Head of caudate nucleus (tissue), 42 donors: ENCODE data around the gene XCL2.
A peak's percentile ranks its signal among the peaks of the same experiment; 100 is the strongest.

ENCODE experiments used
- DNase-seq, 42 donors: peaks; one replicate each; pipeline versions ENCODE4 v3.0.0 to v3.0.0-alpha.2; 2020 to 2021; ENCODE audit warnings: mixed read lengths in 7 of 42
- intact Hi-C: fragments of 100-400 bp; cut with DNase I; formaldehyde crosslinking; loops from one replicate; pipeline ENCODE4 v1.15.0; 2022

XCL2 gene

DNA sequence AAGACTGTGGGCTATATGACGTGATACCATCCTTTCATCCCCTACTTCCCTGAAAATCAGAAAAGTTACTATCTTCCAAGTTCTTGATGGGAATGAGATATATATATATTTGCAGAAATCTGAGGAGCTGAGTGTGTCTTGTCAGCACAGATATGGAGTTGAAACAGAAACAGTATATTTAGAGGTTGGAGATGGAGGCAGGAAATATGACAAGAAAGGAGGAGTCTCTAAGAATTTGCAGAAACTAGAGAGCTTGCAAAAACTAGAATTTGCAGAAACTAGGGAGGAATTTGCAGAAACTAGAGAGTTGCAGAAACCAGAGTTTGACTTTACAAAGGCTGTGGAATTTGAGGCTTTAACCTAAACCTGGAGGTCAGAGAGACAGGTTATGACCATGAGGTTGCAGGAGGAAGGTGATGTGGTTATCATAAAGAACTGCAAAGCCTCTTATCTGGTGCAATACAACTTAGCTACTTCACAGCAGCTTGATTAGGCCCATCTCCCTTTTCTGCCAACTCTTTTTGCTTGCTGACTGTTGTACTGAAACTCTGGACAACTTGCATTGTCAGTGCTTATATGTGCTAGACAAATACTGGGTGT lies 22.3 kb downstream of the XCL2 start:
- DNase-seq: no peak
- intact Hi-C loops: no loop called here

GRCh38 chr1:168520832-168521231 lies 23.0 kb downstream of the XCL2 start:
- no peak for DNase-seq
- intact Hi-C loops: no loop called here

DNA sequence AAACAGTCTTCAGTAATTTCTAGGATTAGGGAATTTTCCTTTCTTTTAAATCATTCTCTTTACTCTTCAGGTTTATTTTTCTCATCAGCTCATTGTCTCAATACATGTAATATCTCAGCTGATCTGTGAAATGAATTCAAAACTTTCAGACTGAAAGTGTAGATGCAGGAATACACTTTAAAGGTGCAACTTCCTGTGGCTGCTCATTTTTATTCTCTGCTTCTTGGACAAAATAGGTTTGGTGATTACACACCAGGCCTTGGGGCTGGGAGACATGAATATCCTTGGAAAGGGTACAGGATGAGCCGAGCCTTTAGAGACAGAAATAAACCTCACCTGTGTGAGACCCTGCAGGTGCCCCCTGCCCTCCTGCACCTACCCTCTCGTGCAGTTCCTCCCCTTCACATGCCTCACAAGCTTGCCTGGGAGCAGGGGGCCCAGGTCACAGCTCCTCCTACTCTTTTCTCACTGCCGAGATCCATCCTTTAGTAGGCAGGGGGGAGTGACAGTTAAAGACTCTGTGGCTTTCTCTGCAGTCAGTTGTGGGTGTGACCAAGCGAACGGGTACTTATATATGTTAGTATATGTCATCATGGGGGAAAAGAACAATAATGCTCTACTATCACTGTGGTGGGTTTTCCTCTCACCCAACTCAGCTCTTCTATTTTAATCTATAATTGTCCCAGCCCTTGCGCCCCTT lies 23.6 kb downstream of the XCL2 start:
- no peak for DNase-seq
- intact Hi-C loops: no loop called here

DNA sequence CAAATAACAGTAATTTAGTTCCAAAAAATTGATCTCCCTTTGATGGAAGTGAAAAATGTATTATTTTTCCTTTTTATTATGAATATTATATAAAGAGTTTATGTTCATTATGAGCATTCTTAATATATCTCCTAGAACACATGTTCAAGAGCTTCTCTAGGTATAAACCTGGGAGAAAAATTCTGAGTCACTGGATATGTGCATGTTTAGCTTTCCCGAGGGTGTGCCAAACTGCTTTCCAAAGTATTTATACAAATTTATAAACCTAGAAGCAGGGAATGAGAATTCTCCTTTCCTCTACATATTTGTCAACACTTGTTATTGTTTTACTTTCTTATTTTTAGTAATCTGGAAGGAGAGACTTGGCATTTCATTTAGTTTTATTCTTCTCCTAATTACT lies 25.0 kb downstream of the XCL2 start:
- DNase-seq: no peak
- intact Hi-C loops: no loop called here

- DNase-seq: no peak
- intact Hi-C loops: no loop called here
Observed at GRCh38 chr1:168518201-168518689, 25.6 kb downstream of the XCL2 start.

DNA sequence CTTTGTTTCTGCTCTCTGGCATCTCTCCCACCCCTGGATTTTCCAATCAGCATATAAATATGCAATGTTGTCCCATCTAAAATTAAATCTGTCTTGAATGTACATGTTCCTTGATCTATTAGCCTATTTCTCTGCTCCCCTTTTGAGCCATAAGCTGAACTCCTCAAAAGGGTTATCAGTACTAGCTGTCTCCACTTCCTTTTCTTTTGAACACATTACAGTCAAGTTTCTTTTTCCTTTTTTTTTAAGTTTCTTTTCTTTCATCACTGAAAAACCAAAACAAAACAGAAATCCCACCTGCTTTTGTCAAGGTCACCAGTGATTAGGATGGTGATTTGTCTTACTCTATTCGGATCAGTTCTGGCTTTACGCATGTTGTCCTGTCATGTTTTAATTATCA lies 29.3 kb downstream of the XCL2 start:
- intact Hi-C loops: no loop called here
- DNase-seq: no peak

DNA sequence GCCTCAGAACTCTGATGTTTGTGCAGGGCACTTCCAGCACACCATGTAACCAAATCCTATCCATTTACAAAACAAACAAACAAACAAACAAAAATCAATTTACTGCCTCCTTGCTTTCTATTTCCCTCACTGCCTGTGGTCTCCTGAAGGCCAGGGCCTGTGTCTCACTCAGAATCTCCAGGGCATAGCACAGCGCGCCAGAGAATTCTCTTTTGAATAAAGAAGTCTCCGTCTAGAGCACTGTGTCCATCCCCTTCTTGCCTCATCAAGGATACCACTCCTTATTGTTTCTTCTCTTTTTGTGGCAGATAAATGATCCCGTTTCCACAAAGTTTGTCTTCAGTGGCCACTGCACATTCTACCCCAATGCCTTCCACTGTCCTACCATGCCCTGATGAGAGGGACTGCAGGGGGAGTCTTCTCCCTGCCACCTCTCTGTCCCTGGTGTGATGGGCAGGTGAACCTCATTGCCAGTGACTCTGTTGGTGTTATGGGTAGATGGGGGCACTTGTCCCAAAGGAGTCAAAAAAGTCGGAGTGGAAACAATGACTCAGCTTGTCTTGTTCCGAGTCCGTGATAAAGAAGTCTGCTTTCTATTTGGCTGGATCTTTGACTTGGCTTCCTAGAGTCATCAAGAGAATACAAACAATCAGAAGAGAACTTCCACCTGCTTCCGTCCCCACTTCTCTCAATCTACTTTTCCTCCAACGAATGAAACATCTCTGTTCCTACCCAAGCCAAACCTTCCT lies 30.0 kb downstream of the XCL2 start:
- intact Hi-C loops: no loop called here

GRCh38 chr1:168512864-168513595 lies 30.8 kb downstream of the XCL2 start:
- intact Hi-C loops: no loop called here
- no peak for DNase-seq

More for the DNA sequence above, 30.0 kb downstream of the XCL2 start:
- DNase-seq: no peak

DNA sequence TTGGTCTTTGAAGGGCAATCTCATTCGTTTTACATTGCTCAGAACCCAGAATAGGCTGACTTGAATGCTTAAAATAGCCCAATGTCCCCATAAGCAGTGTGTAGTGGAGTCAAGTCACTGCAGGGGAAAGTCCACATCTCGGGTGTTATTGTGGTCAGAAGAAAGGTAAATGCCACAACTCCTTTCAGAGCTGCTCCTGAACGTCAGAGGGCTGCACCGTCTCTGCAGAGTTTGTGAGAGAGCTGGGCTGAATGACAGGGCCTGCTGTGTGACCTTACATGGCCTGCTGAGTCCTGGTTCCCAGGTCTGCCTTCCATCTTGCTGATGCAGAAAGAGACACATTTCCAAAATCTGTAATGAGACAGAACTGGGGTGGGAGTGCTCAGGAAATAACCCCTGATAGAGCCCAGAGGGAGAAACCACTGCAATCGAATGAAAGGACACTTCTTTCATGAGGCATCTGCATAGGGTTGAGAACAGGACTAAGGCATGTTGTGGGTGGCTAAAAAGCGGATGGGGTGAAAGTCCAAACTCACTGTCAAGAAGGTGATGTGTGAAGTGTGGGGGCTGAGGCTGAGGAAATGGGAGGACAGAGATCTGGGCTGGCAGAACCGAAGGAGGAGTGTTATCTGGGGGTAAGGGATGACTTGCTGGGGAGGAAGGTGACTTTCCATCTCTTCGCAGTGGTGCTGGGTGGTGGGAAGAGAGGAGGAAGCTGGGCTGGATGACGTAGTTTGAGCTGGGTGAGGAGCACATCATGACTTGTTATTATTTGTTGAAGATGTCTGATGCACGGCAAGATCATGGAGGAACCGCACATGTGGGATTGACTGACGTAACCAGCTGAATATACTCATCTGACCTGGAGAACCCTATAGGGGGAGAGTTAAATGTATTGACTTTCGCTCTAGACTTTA lies 33.7 kb downstream of the XCL2 start:
- DNase-seq: no peak
- intact Hi-C loops: no loop called here

DNA sequence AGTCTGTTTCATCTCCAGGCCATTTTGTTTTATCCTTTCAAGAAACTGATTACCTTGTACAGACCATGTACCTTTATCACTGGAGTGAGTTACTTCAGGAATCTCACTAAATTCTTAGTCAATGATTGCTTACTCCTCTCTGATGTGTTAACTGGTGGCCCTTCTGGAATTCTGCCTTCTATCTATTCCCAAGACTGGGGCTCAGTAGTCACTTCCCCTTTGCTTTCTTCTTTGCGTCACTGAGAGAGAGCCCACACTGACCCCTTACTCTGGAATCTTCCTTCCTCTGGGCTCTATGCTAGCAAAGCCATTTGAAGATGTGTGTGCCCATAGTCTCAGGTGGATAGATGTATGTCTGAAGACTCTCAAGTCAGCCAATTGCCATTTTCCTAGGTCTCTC lies 34.6 kb downstream of the XCL2 start:
- intact Hi-C loops: no loop called here

DNA sequence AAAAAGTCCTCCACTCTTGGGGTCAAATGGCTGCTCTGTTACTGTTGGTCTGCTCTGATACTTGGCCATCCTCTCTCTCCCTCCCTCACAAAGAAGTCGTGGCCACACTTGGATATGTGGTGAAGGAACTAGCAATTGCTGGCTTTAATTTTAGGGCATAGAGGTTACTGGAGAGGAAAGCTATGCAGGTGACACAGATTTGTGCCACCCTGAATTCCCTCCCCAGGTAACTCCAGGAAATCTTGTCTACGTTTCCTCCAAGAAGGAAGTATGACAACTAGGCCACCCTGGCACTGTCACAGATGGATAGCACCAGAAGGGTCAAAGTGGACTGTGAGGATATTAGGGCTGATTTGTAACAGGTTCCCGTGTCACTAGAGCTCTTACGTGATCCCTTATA lies 36.0 kb downstream of the XCL2 start:
- intact Hi-C loops: no loop called here
- DNase-seq: no peak

More for the DNA sequence above, 34.6 kb downstream of the XCL2 start:
- peak in 1 of 42 donors; percentile 2 for DNase-seq

DNA sequence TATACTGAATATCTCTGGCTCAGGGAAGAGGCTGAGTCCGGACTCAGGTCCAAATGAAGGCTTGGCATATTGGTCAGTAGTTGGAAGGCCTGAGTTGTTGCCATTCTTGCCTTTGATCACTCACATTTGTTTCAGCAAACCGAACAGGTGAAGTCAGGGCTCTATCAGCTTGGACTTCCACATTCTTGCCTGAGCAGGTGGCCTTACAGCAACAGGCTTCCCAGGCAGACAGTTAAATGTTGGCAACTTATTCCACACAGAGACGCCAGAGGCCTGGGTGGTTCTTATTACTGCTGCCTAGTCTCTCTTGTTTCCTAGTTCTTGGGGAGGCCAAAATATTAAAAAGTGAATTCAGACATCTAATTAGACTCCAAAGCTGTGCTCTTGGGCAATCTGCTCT lies 36.6 kb downstream of the XCL2 start:
- intact Hi-C loops: no loop called here
- DNase-seq: no peak

- intact Hi-C loops: no loop called here
Observed at GRCh38 chr1:168506204-168506819, 37.5 kb downstream of the XCL2 start.

DNA sequence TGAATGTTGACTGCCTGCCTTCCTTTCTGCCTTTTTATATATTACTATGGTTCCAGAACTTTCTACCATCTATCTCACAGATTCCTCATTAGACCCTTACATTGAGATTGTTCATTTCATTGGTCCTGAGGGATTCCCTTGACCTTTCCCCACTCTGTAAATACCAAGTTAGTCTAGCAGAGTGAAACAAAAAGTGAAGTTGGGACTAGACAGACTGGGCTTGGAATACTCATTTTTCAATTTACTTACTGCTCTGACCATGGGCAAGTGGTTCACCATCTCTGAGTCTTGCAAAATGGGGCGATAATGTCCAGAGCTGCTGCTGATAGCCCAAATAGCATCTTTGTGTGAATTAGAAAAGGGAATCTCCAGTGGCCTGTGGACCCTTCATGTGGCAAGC lies 38.8 kb downstream of the XCL2 start:
- DNase-seq: no peak
- intact Hi-C loops: no loop called here

More at GRCh38 chr1:168506204-168506819, 37.5 kb downstream of the XCL2 start:
- DNase-seq: no peak

- intact Hi-C loops: no loop called here
- DNase-seq: peak in 20 of 42 donors; percentile 4 to 59 (median 25)
Observed at GRCh38 chr1:168504064-168504837, 39.5 kb downstream of the XCL2 start.

DNA sequence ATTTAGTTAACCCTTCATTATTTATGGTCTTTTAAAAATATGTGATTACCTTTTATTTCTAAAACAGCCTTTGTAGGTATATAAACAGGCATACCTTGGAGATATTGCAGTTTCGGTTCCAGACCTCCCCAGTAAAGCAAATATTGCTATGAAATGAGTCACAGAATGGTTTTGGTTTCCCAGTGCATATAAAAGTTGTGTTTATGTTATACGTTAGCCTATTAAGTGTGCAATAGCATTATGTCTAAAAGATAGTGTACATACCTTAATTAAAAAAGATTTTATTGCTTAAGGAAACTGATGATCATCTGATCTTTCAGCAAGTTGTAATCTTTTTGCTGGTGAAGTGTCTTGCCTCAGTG lies 44.1 kb downstream of the XCL2 start:
- no peak for DNase-seq
- intact Hi-C loops: no loop called here

- intact Hi-C loops: no loop called here
- no peak for DNase-seq
Observed at GRCh38 chr1:168498956-168499687, 44.7 kb downstream of the XCL2 start.
